Mucosa of stomach (tissue), 1 donor: ENCODE data around the gene TMEM163.

Source experiments
- H3K27me3 ChIP-seq: one replicate; pipeline ENCODE4 v1.7.0; 2013; ENCODE audit warnings: mild to moderate bottlenecking, low read length; ENCODE audit not compliant: control insufficient read depth, insufficient read depth
- H3K36me3 ChIP-seq: one replicate; pipeline ENCODE4 v1.7.0; 2013; ENCODE audit warnings: low read length; ENCODE audit not compliant: control insufficient read depth, insufficient read depth
- H3K4me1 ChIP-seq: one replicate; pipeline ENCODE4 v1.7.0; 2013; ENCODE audit warnings: mild to moderate bottlenecking, low read length; ENCODE audit not compliant: control insufficient read depth, insufficient read depth
- H3K4me3 ChIP-seq: one replicate; pipeline ENCODE4 v1.7.0; 2013; ENCODE audit warnings: low read length
- H3K9ac ChIP-seq: one replicate; pipeline ENCODE4 v1.7.0; 2013; ENCODE audit warnings: mild to moderate bottlenecking, low read length, moderate library complexity
- H3K9me3 ChIP-seq: one replicate; pipeline ENCODE4 v1.7.0; 2013; ENCODE audit warnings: mild to moderate bottlenecking, low read length, moderate library complexity; ENCODE audit not compliant: control insufficient read depth
- donor health status: Pancreatic carcinoma.

The TMEM163 gene

DNA sequence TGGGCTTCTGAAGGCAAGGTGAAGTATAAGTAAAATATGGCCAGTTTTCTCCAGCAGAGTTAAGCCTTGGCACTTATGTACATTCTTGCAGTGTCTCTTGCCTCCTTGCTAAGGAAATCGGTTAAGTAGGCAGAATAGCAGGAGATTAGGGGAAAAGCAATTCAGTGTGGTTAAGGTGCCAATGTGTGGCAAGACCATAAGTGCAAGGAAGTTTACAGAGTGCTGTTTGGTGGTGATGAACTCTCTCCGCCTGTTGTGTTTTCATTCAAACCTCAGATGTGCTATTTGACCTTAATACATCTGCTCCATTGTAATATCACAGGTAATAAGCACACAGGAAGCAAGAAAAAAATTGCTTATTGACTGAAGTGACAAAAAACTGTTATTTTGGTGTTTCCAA is 308.8 kb downstream of the TMEM163 start:
- Histone ChIP-seq H3K36me3 (peaks cover 6% of the 10 kb centered on the region), H3K27me3 (no peaks in the 10 kb centered on the region), H3K4me3 (no peak overlapping the region), H3K4me1 (peaks cover 42% of the 10 kb centered on the region), H3K9ac (no peak overlapping the region), H3K9me3 (no peaks in the 10 kb centered on the region)

GRCh38 chr2:134408791-134409190 is 310.0 kb downstream of the TMEM163 start:
- no peak overlapping the region for H3K4me3 ChIP-seq
- H3K4me1 ChIP-seq, result peaks cover 42% of the 10 kb centered on the region
- no peak overlapping the region for H3K9ac ChIP-seq
- H3K27me3 ChIP-seq, result no peaks in the 10 kb centered on the region
- H3K36me3 ChIP-seq, result peaks cover 6% of the 10 kb centered on the region
- H3K9me3 ChIP-seq, result no peaks in the 10 kb centered on the region

GRCh38 chr2:134408386-134408785 is 310.4 kb downstream of the TMEM163 start:
- Histone ChIP-seq H3K4me3 (no peak overlapping the region), H3K36me3 (peaks cover 9% of the 10 kb centered on the region), H3K9ac (no peak overlapping the region), H3K4me1 (peaks cover 42% of the 10 kb centered on the region), H3K9me3 (no peaks in the 10 kb centered on the region), H3K27me3 (no peaks in the 10 kb centered on the region)

GRCh38 chr2:134407154-134407890 is 311.5 kb downstream of the TMEM163 start:
- Histone ChIP-seq H3K4me1 (peaks cover 42% of the 10 kb centered on the region), H3K9me3 (no peaks in the 10 kb centered on the region), H3K36me3 (peaks cover 12% of the 10 kb centered on the region), H3K9ac (no peak overlapping the region), H3K27me3 (no peaks in the 10 kb centered on the region), H3K4me3 (no peak overlapping the region)

DNA sequence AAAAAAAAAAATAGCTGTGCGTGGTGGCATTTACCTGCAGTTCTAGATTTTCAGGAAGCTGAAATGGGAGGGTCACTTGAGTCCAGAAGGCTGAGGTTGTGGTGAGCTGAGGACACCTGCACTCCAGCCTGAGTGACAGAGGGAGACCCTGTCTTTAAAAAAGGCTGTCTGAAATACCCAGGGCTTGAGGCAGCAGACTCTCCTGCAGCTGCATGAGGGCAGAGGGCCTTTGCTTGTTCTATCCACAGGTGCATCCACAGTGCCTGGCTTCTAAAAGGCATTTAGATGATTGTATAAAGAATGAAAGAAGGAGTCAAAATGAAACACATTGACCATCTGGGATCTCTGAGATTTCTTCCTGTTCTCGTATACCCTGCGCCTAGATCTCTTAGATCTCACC is 312.1 kb downstream of the TMEM163 start:
- no peaks in the 10 kb centered on the region for H3K27me3 ChIP-seq
- H3K36me3 ChIP-seq, result peaks cover 12% of the 10 kb centered on the region
- peaks cover 39% of the 10 kb centered on the region for H3K4me1 ChIP-seq
- H3K4me3 ChIP-seq, result no peak overlapping the region
- H3K9ac ChIP-seq, result no peak overlapping the region
- no peaks in the 10 kb centered on the region for H3K9me3 ChIP-seq

GRCh38 chr2:134406311-134406710 is 312.5 kb downstream of the TMEM163 start:
- Histone ChIP-seq H3K27me3 (no peaks in the 10 kb centered on the region), H3K9ac (no peak overlapping the region), H3K9me3 (no peaks in the 10 kb centered on the region), H3K4me3 (no peak overlapping the region), H3K36me3 (peaks cover 12% of the 10 kb centered on the region), H3K4me1 (peaks cover 35% of the 10 kb centered on the region)
